Sigmoid colon (tissue), 4 donors: ENCODE measurements around the gene ADAMTS17.

Experiments used
- POLR2AphosphoS5 ChIP-seq, 4 donors: sonication (generic); formaldehyde crosslinking; IDR thresholded peaks; one replicate each; pipeline ENCODE4 v1.6.1; 2017; ENCODE audit warnings: antibody characterized with exemption in 4 of 4
- TF ChIP-seq, protein P1 (sequence below), 4 experiments: fragments of 450-650 bp in 3 of 4; fragments of 200-600 bp in 1 of 4; IDR thresholded peaks; one replicate each; pipeline ENCODE4 v1.5.1; 2016 to 2019; ENCODE audit warnings: antibody characterized with exemption in 4 of 4, mild to moderate bottlenecking in 3 of 4, moderate library complexity in 2 of 4

DNA sequence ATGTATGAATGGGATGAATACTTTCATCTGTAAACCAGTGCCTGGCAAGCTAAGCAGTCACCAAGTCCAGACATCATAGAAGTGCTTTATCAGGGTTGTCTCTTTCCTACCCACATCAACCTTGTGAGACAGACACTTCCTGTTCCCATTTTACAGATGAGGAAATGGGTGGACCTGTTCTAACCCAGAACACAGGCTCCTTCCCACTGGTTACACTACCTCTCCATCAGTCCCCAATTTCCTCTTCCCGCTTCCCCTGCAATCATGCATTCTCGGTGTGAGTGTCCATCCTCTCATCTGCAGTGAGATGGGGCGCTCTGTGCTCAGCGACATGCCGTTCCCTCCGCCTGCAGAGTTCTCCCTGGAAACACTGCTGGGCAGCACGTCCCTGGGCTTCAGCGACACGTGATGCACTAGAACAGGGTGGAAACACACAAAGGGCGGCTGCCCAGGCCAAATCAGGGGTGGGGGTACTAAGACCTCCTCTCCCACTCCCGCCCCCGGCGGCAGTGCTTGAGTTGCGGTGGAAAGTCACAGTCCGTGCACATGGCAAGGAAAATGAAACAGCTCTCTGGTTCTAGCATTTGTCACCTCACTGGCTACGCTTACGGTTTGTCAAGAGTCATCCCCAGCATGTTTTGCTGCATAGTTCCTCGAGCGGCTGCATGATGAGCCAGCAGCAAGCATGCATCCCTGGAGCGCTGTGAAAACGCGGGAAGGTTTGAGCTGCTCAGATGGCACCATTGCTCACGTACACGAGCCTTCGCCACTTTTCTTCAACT lies 201.1 kb downstream of the ADAMTS17 start:
- no peak for TF ChIP-seq POLR2AphosphoS5 (IDR thresholded peaks at IDR 0.05)
- TF ChIP-seq, protein P1, sequence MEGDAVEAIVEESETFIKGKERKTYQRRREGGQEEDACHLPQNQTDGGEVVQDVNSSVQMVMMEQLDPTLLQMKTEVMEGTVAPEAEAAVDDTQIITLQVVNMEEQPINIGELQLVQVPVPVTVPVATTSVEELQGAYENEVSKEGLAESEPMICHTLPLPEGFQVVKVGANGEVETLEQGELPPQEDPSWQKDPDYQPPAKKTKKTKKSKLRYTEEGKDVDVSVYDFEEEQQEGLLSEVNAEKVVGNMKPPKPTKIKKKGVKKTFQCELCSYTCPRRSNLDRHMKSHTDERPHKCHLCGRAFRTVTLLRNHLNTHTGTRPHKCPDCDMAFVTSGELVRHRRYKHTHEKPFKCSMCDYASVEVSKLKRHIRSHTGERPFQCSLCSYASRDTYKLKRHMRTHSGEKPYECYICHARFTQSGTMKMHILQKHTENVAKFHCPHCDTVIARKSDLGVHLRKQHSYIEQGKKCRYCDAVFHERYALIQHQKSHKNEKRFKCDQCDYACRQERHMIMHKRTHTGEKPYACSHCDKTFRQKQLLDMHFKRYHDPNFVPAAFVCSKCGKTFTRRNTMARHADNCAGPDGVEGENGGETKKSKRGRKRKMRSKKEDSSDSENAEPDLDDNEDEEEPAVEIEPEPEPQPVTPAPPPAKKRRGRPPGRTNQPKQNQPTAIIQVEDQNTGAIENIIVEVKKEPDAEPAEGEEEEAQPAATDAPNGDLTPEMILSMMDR (IDR thresholded peaks at IDR 0.05) = no peak
